Neutrophil (primary cell): ENCODE results near the gene ZG16.

Experiments
- H3K27ac ChIP-seq: fragments of 200-600 bp; sonication (generic); 2 replicates; pipeline ENCODE4 v1.5.1; 2016; ENCODE audit warnings: mild to moderate bottlenecking, moderate library complexity
- H3K27me3 ChIP-seq: fragments of 200-600 bp; sonication (generic); 2 replicates; pipeline ENCODE4 v1.6.0; 2016; ENCODE audit warnings: mild to moderate bottlenecking
- H3K36me3 ChIP-seq: fragments of 200-600 bp; sonication (generic); 2 replicates; pipeline ENCODE4 v1.5.1; 2017
- H3K4me1 ChIP-seq, 2 experiments: fragments of 200-600 bp in 1 of 2; sonication (generic) in 1 of 2; 1 replicate in 1 of 2; 2 replicates in 1 of 2; pipeline versions ENCODE4 v1.5.1 to v1.6.1; 2013 to 2016; ENCODE audit warnings: low read depth in 1 of 2, low read length in 1 of 2, mild to moderate bottlenecking in 1 of 2, moderate library complexity in 1 of 2; ENCODE audit not compliant: control insufficient read depth in 1 of 2, insufficient read depth in 1 of 2
- H3K4me3 ChIP-seq, 2 experiments: fragments of 200-600 bp in 1 of 2; sonication (generic) in 1 of 2; 1 replicate in 1 of 2; 2 replicates in 1 of 2; pipeline ENCODE4 v1.5.1; 2013 to 2016; ENCODE audit warnings: low read depth in 1 of 2, low read length in 1 of 2, mild to moderate bottlenecking in 1 of 2, moderate library complexity in 1 of 2
- H3K9me3 ChIP-seq: fragments of 200-600 bp; sonication (generic); 2 replicates; pipeline ENCODE4 v1.5.1; 2016
- CTCF ChIP-seq: fragments of 200-600 bp; sonication (generic); IDR thresholded peaks from 2 replicates; pipeline ENCODE4 v1.5.1; 2016; ENCODE audit warnings: antibody characterized with exemption

The ZG16 gene

GRCh38 chr16:29830774-29831173, 52.7 kb downstream of the ZG16 start:
- Histone ChIP-seq H3K4me1 (peaks cover 18 to 24% of the 10 kb centered on the region in 2 experiments), H3K36me3 (peaks cover 63% of the 10 kb centered on the region)

GRCh38 chr16:29831490-29831889, 53.4 kb downstream of the ZG16 start:
- Histone ChIP-seq H3K4me1 (peaks cover 11 to 17% of the 10 kb centered on the region in 2 experiments), H3K9me3 (no peaks in the 10 kb centered on the region), H3K27me3 (no peaks in the 10 kb centered on the region), H3K27ac (peak overlapping the region; percentile 10), H3K4me3 (no peak overlapping the region), H3K36me3 (peaks cover 70% of the 10 kb centered on the region)
- TF ChIP-seq CTCF = no peak

More at GRCh38 chr16:29830774-29831173, 52.7 kb downstream of the ZG16 start:
- no peak for TF ChIP-seq CTCF
- no peaks in the 10 kb centered on the region for H3K27me3 ChIP-seq
- H3K4me3 ChIP-seq = no peak overlapping the region
- H3K27ac ChIP-seq = no peak overlapping the region
- no peaks in the 10 kb centered on the region for H3K9me3 ChIP-seq
